K562 treated with DMSO at 1 percent for 12 hours (cell line): ENCODE results near the gene CDV3. TPM values are rescaled to one million over a fixed set of nuclear protein-coding genes. Genes with fewer than 3 reads are reported as not detected.

Experiments used
- total RNA-seq: library from RNA; unstranded; fragments of 300-600 nt; gene quantifications from 2 replicates; pipeline ENCODE4 v1.2.3, GENCODE V29; 2022; ENCODE audit not compliant: insufficient read depth

CDV3 gene, protein sequence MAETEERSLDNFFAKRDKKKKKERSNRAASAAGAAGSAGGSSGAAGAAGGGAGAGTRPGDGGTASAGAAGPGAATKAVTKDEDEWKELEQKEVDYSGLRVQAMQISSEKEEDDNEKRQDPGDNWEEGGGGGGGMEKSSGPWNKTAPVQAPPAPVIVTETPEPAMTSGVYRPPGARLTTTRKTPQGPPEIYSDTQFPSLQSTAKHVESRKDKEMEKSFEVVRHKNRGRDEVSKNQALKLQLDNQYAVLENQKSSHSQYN
- 26.3 and 58.9 TPM in 2 replicates for total RNA-seq

GRCh38 chr3:133573629-133574194, at the start of gene CDV3:
Gene CDV3, plus strand, starts transcription at chr3:133573686. Its CDS starts 359 bp downstream, at chr3:133574045.

Other genes with a start within 250 kb of the CDV3 start
- not detected in 2 replicates for gene BFSP2, start 173.6 kb upstream of the CDV3 start, total RNA-seq
- gene TOPBP1, start 88.3 kb downstream of the CDV3 start, total RNA-seq, result 11.2 and 27.7 TPM in 2 replicates
- gene TF, start 172.7 kb downstream of the CDV3 start, total RNA-seq, result 4.7 and 7.8 TPM in 2 replicates
- gene SRPRB, start 232.1 kb downstream of the CDV3 start, total RNA-seq, result 14.2 and 16.1 TPM in 2 replicates